SJCRH30 (cell line): ENCODE measurements around the gene SLC12A3. TPM values are rescaled to one million over a fixed set of nuclear protein-coding genes. Genes with fewer than 3 reads are reported as not detected.

ENCODE experiments used
- DNase-seq, 2 experiments: peaks; one replicate each; pipeline ENCODE4 v3.0.0-alpha.2; 2015 to 2020
- H3K27ac ChIP-seq: fragments of 250-450 bp; sonication (Bioruptor Pico); 2 replicates; pipeline ENCODE4 v1.5.1; 2020; ENCODE audit warnings: mild to moderate bottlenecking, moderate library complexity
- H3K27me3 ChIP-seq: fragments of 250-450 bp; sonication (Bioruptor Pico); 2 replicates; pipeline ENCODE4 v1.5.1; 2020; ENCODE audit warnings: mild to moderate bottlenecking, moderate library complexity
- H3K36me3 ChIP-seq: fragments of 250-450 bp; sonication (Bioruptor Pico); 2 replicates; pipeline ENCODE4 v1.5.1; 2020; ENCODE audit warnings: mild to moderate bottlenecking, moderate library complexity
- H3K4me1 ChIP-seq: fragments of 250-450 bp; sonication (Bioruptor Pico); 2 replicates; pipeline ENCODE4 v1.5.1; 2020; ENCODE audit warnings: mild to moderate bottlenecking, moderate library complexity
- H3K4me3 ChIP-seq: fragments of 250-450 bp; sonication (Bioruptor Pico); 2 replicates; pipeline ENCODE4 v1.5.1; 2020; ENCODE audit warnings: mild to moderate bottlenecking, moderate library complexity
- H3K9me3 ChIP-seq: fragments of 250-450 bp; sonication (Bioruptor Pico); replicated peaks from 2 replicates; pipeline ENCODE4 v1.5.1; 2020; ENCODE audit warnings: mild to moderate bottlenecking, moderate library complexity
- total RNA-seq: library from RNA; depleted of rRNA; stranded (reverse); fragments of >200 nt; shearing (Covaris generic); gene quantifications from 2 replicates; pipeline ENCODE4 v1.2.3, GENCODE V29; 2014; rRNA removed

Gene SLC12A3
- total RNA-seq: not detected in 2 replicates

DNA sequence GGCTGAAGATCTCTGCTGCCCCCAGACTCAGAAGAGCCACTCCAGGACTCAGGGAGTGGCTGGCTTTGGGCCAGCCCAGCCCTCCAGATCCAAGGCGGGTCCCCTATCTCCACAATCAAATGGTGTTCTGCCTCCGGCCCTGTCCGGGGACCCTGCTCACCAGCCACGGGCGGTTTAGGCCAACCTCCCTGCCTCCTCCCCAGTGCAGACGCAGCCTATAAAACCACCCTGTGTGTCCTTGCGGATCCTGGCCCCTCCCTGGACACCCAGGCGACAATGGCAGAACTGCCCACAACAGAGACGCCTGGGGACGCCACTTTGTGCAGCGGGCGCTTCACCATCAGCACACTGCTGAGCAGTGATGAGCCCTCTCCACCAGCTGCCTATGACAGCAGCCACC, at the start of gene SLC12A3:
TSS of gene SLC12A3 (plus strand) at position 248 of the 400 bp plus-strand sequence. CDS start at position 277, 29 bp downstream.
- DNase-seq: no peak
- H3K4me3 ChIP-seq: no peak within 1 kb of the TSS
- no peaks in the 10 kb centered on the region for H3K9me3 ChIP-seq
- peaks cover 36% of the 10 kb centered on the region for H3K4me1 ChIP-seq
- H3K27ac ChIP-seq: no peak within 1 kb of the TSS
- H3K27me3 ChIP-seq: no peaks in the 10 kb centered on the region
- H3K36me3 ChIP-seq: no peaks in the 10 kb centered on the region

DNA sequence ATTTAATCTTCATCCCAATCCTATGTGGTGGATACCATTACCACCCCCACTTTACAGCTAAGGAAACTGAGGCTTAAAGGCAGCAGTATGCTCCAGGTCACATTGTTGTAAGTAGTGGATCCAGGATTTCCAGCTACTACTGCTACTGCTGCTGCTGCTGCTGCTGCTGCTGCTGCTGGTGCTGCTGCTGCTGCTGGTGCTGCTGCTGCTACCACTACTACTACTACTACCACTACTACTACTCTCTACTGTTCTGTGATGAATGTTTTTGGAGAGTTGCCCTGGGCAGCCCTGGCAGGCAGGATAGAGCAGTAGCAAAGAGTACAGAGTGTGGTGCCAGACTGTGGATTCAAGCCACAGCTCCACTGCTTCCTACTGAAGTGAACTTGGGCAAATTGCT, 49.3 kb upstream of the SLC12A3 start:
- Histone ChIP-seq H3K27ac (no peak overlapping the region), H3K27me3 (no peaks in the 10 kb centered on the region)

GRCh38 chr16:56817056-56817455, 48.0 kb upstream of the SLC12A3 start:
- H3K27ac ChIP-seq: no peak overlapping the region
- H3K9me3 ChIP-seq: no peaks in the 10 kb centered on the region
- peaks cover 13% of the 10 kb centered on the region for H3K4me1 ChIP-seq
- no peak for DNase-seq
- H3K4me3 ChIP-seq: no peak overlapping the region
- H3K27me3 ChIP-seq: no peaks in the 10 kb centered on the region
- H3K36me3 ChIP-seq: peaks cover 36% of the 10 kb centered on the region

More for the DNA sequence above, 49.3 kb upstream of the SLC12A3 start:
- H3K36me3 ChIP-seq: peaks cover 34% of the 10 kb centered on the region
- no peak overlapping the region for H3K4me3 ChIP-seq
- peaks cover 13% of the 10 kb centered on the region for H3K4me1 ChIP-seq
- H3K9me3 ChIP-seq: no peaks in the 10 kb centered on the region
- no peak for DNase-seq

GRCh38 chr16:56817938-56818337, 47.1 kb upstream of the SLC12A3 start:
- Histone ChIP-seq H3K27ac (no peak overlapping the region), H3K9me3 (no peaks in the 10 kb centered on the region), H3K4me3 (no peak overlapping the region), H3K4me1 (peaks cover 13% of the 10 kb centered on the region), H3K27me3 (no peaks in the 10 kb centered on the region), H3K36me3 (peaks cover 40% of the 10 kb centered on the region)
- DNase-seq: no peak

DNA sequence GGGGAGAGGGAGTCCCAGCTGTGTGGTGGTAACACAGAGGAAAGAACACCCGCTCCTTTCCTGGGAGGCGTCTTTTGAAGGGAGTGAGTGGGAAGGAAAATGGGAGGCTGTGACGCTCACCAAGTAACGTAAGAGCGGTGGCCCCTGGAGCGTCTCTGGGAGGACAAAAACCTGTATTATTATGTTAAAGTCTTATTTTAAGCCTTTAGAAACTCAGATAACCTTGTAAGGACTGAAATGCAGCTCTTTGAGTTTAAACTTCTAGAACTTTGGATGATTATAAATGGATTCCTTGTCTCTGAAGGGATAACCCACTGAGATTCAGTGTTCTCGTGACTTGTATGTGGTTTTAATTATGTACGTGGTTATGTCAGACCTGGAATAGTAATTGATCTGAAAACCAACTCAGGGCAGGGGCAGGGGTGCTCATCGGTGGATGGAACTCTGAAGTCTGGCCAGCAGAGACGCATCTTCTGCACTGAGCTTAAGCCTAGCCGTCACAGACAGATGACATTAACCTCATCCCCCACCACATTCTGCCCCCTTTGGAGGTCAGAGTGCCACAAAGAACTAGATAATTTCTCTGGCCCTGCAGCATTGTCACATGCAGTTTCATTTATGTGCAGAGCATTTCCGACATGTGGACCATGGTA, 41.8 kb upstream of the SLC12A3 start:
- H3K27me3 ChIP-seq: no peaks in the 10 kb centered on the region
- DNase-seq: no peak
- H3K36me3 ChIP-seq: peaks cover 64% of the 10 kb centered on the region
- no peaks in the 10 kb centered on the region for H3K9me3 ChIP-seq
- no peak overlapping the region for H3K27ac ChIP-seq
- H3K4me1 ChIP-seq: no peaks in the 10 kb centered on the region
- no peak overlapping the region for H3K4me3 ChIP-seq

- Histone ChIP-seq H3K4me1 (no peaks in the 10 kb centered on the region), H3K27ac (no peak overlapping the region), H3K36me3 (peaks cover 66% of the 10 kb centered on the region), H3K4me3 (no peak overlapping the region), H3K9me3 (no peaks in the 10 kb centered on the region), H3K27me3 (no peaks in the 10 kb centered on the region)
- DNase-seq: peak; percentile 17 to 30
These were observed 40.7 kb upstream of the SLC12A3 start for GRCh38 chr16:56824331-56824730.

DNA sequence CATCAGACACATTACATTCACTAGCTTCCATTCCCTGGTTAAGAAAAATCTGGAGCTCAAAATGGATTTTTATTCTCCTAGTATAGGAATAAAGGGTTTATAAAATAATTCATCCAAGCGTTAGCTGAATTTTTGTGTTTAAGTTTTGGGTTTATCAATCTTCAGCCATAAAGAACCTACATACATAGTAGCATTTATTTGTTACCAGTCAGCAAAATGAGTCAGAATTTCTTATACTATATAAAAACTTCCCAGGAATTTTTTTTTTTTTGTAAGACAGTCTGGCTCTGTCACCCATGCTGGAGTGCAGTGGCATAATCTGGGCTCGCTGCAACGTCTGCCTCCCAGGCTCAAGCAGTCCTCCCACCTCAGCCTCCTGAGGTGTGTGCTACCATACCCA, 40.2 kb upstream of the SLC12A3 start:
- H3K9me3 ChIP-seq: no peaks in the 10 kb centered on the region
- no peaks in the 10 kb centered on the region for H3K27me3 ChIP-seq
- DNase-seq: no peak
- no peak overlapping the region for H3K4me3 ChIP-seq
- no peaks in the 10 kb centered on the region for H3K4me1 ChIP-seq
- no peak overlapping the region for H3K27ac ChIP-seq
- H3K36me3 ChIP-seq: peaks cover 66% of the 10 kb centered on the region

GRCh38 chr16:56825826-56826225, 39.2 kb upstream of the SLC12A3 start:
- no peak for DNase-seq
- Histone ChIP-seq H3K4me1 (no peaks in the 10 kb centered on the region), H3K9me3 (no peaks in the 10 kb centered on the region), H3K27ac (no peak overlapping the region), H3K36me3 (peaks cover 68% of the 10 kb centered on the region), H3K4me3 (no peak overlapping the region), H3K27me3 (no peaks in the 10 kb centered on the region)

DNA sequence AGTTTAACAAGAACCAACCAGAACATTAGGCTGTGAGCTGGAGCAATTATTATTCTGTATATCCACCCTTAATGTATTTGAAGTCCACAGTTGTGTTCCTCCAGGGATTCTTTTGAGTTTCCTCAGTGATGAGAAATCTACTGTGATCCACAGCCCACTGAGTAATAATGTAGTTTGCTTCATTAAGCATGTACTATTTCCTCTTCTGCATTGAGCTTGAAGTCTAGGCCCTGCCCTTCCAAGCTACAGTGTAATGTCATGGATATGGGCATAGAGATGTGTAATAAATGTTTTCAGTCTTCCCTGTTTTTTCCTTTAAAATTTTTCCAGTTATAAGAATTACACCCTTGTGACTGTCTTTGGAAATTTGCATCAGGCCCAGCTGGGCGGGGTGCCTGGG, 36.4 kb upstream of the SLC12A3 start:
- Histone ChIP-seq H3K36me3 (peaks cover 81% of the 10 kb centered on the region), H3K9me3 (no peaks in the 10 kb centered on the region)

DNA sequence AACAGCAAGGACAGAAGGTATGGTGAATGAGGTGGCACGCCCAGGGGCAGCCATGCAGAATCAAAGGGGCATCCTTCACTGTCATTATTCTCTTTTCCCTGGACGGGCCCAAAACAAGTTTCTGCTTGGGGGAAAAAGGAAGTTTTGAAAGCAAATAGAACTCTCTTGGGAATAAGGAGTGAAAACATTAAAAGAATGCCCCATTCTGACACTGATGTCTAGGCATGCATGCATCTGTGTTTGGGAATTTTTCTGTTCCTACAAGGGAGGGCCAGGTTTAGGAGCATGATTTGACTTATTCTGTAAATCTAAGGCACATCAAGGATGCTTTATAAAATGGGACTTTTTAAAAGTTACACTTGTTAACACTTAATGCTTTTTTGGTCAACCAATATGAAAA, 34.3 kb upstream of the SLC12A3 start:
- H3K27me3 ChIP-seq: no peaks in the 10 kb centered on the region
- peaks cover 81% of the 10 kb centered on the region for H3K36me3 ChIP-seq
- no peak overlapping the region for H3K4me3 ChIP-seq
- H3K27ac ChIP-seq: no peak overlapping the region
- H3K4me1 ChIP-seq: no peaks in the 10 kb centered on the region
- no peaks in the 10 kb centered on the region for H3K9me3 ChIP-seq
- no peak for DNase-seq

More for the DNA sequence above, 36.4 kb upstream of the SLC12A3 start:
- DNase-seq: no peak
- no peak overlapping the region for H3K27ac ChIP-seq
- no peak overlapping the region for H3K4me3 ChIP-seq
- no peaks in the 10 kb centered on the region for H3K27me3 ChIP-seq
- H3K4me1 ChIP-seq: no peaks in the 10 kb centered on the region

GRCh38 chr16:56832768-56833167, 32.2 kb upstream of the SLC12A3 start:
- no peaks in the 10 kb centered on the region for H3K9me3 ChIP-seq
- H3K27me3 ChIP-seq: no peaks in the 10 kb centered on the region
- no peak overlapping the region for H3K4me3 ChIP-seq
- no peaks in the 10 kb centered on the region for H3K4me1 ChIP-seq
- no peak overlapping the region for H3K27ac ChIP-seq
- no peak for DNase-seq
- H3K36me3 ChIP-seq: peaks cover 77% of the 10 kb centered on the region

GRCh38 chr16:56833243-56833970, 31.6 kb upstream of the SLC12A3 start:
- no peak overlapping the region for H3K4me3 ChIP-seq
- H3K9me3 ChIP-seq: no peaks in the 10 kb centered on the region
- DNase-seq: no peak
- peaks cover 80% of the 10 kb centered on the region for H3K36me3 ChIP-seq
- no peak overlapping the region for H3K27ac ChIP-seq
- H3K4me1 ChIP-seq: no peaks in the 10 kb centered on the region
- no peaks in the 10 kb centered on the region for H3K27me3 ChIP-seq

GRCh38 chr16:56835320-56835719, 29.7 kb upstream of the SLC12A3 start:
- DNase-seq: no peak
- Histone ChIP-seq H3K27ac (no peak overlapping the region), H3K9me3 (no peaks in the 10 kb centered on the region), H3K36me3 (peaks cover 81% of the 10 kb centered on the region), H3K4me3 (no peak overlapping the region), H3K4me1 (no peaks in the 10 kb centered on the region), H3K27me3 (no peaks in the 10 kb centered on the region)

DNA sequence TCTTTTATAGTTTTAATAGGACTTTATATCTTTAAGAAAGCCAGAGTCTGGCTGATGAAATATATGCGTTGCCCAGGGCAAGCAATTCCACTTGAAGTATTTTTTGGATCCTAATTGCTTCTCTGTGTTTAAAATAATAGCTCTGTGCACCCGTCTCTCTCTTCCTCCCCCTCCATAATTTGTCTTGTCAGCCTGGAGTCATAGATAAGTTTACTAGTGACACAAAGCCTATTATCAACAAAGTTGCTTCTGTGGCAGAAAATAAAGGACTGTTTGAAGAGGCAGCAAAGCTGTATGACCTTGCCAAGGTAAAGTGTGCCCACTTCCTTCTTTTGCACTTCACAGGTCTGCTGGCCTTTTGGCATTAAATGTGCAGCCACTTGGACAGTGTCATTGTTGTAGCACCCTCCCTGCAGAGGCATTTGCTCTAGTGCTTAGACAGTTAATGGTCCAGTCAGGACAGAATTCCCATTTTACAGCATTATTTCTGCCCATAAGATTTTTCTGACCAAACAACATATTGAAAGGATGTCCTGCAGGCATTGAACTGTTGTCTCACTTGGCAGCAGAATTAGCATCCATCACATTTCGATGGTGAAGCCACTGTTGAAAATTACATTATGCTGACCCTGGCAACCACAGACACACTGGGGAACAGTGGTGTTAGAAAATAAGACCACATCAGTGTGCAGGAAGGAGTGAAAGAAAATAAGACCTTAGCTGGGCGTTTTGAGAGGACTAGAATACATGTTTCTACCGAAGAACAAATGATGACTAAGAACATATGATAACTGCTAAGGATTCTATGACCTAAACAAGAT, 28.4 kb upstream of the SLC12A3 start:
- Histone ChIP-seq H3K9me3 (no peaks in the 10 kb centered on the region), H3K4me1 (no peaks in the 10 kb centered on the region), H3K27me3 (no peaks in the 10 kb centered on the region), H3K36me3 (peaks cover 83% of the 10 kb centered on the region), H3K4me3 (no peak overlapping the region), H3K27ac (no peak overlapping the region)
- no peak for DNase-seq
